Neural progenitor cell (in vitro differentiated cells): Measurements from ENCODE around the gene HAT1.

Experiments
- EZH2 ChIP-seq: fragments of 200-600 bp; sonication (generic); IDR thresholded peaks from 2 replicates; pipeline ENCODE4 v1.6.1; 2017; ENCODE audit warnings: antibody characterized with exemption, mild to moderate bottlenecking, moderate library complexity
- EZH2phosphoT487 ChIP-seq: fragments of 200-600 bp; sonication (generic); IDR thresholded peaks from 2 replicates; pipeline ENCODE4 v1.6.1; 2017; ENCODE audit warnings: antibody characterized with exemption
- TF ChIP-seq, protein P1 (sequence below): fragments of 200-600 bp; sonication (generic); IDR thresholded peaks from 2 replicates; pipeline ENCODE4 v1.5.1; 2017; ENCODE audit warnings: antibody characterized with exemption, mild to moderate bottlenecking

DNA sequence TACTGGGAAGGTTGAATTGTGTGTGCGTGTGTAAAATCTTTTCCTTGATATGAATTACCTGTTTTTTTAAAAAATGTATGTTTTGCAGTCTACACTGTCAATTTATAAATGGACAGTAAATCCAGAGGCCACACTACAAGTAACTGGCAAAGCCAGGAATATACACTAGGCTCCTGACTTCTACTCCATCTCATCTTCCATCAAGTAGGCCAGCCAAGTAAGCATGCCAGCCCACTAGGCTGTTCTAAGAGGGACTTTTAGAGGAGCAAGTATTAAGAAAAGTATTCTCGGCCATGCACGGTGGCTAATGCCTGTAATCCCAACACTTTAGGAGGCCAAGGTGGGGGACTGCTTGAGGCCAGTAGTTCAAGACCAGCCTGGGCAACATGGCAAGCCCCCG, 64.5 kb downstream of the HAT1 start:
- TF ChIP-seq, protein P1, sequence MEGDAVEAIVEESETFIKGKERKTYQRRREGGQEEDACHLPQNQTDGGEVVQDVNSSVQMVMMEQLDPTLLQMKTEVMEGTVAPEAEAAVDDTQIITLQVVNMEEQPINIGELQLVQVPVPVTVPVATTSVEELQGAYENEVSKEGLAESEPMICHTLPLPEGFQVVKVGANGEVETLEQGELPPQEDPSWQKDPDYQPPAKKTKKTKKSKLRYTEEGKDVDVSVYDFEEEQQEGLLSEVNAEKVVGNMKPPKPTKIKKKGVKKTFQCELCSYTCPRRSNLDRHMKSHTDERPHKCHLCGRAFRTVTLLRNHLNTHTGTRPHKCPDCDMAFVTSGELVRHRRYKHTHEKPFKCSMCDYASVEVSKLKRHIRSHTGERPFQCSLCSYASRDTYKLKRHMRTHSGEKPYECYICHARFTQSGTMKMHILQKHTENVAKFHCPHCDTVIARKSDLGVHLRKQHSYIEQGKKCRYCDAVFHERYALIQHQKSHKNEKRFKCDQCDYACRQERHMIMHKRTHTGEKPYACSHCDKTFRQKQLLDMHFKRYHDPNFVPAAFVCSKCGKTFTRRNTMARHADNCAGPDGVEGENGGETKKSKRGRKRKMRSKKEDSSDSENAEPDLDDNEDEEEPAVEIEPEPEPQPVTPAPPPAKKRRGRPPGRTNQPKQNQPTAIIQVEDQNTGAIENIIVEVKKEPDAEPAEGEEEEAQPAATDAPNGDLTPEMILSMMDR = no peak
- TF ChIP-seq EZH2phosphoT487 (no peak), EZH2 (no peak)
